LoVo (cell line): Measurements from ENCODE around the gene DLEC1.

Experiments
- DNase-seq: peaks from one replicate; pipeline ENCODE4 v3.0.0-alpha.2; 2016; ENCODE audit warnings: low spot score

Gene DLEC1

GRCh38 chr3:38139191-38139590 is 100.2 kb downstream of the DLEC1 start:
- no peak for DNase-seq

- no peak for DNase-seq
Observed at GRCh38 chr3:38139652-38140051, 100.6 kb downstream of the DLEC1 start.

GRCh38 chr3:38140326-38141172 is 101.5 kb downstream of the DLEC1 start:
- no peak for DNase-seq

DNA sequence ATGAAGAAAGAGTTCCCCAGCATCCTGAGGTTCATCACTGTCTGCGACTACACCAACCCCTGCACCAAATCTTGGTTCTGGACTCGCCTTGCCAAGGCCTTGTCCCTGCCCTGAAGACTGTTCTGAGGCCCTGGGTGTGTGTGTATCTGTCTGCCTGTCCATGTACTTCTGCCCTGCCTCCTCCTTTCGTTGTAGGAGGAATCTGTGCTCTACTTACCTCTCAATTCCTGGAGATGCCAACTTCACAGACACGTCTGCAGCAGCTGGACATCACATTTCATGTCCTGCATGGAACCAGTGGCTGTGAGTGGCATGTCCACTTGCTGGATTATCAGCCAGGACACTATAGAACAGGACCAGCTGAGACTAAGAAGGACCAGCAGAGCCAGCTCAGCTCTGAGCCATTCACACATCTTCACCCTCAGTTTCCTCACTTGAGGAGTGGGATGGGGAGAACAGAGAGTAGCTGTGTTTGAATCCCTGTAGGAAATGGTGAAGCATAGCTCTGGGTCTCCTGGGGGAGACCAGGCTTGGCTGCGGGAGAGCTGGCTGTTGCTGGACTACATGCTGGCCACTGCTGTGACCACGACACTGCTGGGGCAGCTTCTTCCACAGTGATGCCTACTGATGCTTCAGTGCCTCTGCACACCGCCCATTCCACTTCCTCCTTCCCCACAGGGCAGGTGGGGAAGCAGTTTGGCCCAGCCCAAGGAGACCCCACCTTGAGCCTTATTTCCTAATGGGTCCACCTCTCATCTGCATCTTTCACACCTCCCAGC is 102.4 kb downstream of the DLEC1 start:
- no peak for DNase-seq

- peak; percentile 66 for DNase-seq
Observed at GRCh38 chr3:38141952-38142273, 102.9 kb downstream of the DLEC1 start.

GRCh38 chr3:38142959-38143358 is 104.0 kb downstream of the DLEC1 start:
- DNase-seq: no peak

- DNase-seq: no peak
Observed at GRCh38 chr3:38143511-38143910, 104.5 kb downstream of the DLEC1 start.

GRCh38 chr3:38146504-38146903 is 107.5 kb downstream of the DLEC1 start:
- DNase-seq: no peak

GRCh38 chr3:38147421-38147820 is 108.4 kb downstream of the DLEC1 start:
- DNase-seq: no peak

GRCh38 chr3:38148311-38148882 is 109.4 kb downstream of the DLEC1 start:
- DNase-seq: no peak

DNA sequence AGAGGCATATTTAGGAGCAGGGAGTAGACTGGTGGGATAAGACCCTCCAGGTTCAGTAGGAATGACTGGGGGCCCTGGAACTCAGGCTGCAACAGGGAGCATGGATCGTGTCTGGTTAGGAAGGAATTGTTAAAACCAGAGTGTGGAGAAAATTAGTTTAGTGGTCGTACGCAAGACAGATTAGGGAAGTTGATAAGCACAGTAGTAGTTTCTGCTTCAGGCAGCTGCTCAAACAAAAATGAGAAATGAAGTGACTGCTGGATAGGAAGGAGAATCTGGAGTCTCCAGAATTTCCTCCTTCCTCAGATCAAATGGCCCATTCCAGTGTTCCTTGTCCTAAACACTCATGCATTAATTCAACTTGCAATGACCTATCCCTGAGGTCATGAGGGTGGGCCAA is 110.7 kb downstream of the DLEC1 start:
- DNase-seq: no peak

GRCh38 chr3:38150780-38151528 is 111.9 kb downstream of the DLEC1 start:
- DNase-seq: no peak

DNA sequence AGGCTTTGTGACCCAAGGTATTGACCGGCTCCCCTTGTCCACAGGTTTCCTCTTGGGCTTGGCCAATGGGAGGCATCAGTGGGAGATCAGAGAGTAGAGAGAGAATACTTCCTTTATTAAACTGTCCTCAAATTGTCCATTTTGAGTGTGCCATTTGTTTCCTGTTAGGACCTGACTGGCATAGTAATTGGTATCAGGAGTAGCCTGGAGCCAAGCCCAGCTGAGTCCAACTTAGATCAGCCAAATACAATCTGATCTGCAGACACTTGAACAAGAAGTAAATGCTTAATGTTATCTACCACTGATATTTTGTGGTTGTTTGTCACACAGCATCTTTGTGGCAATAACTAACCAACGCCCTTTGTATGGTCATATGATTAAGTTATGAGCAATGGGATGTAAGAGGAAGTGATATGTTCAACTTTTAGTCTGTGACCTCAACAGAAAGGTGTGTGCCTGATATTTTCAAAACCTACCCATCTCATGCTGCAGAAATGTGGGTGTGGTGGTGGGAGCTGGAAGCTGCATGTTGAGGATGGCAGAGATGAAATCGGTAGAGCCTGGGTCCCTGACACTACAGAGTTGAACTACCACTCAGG is 112.8 kb downstream of the DLEC1 start:
- peak; percentile 82 for DNase-seq

GRCh38 chr3:38152609-38153008 is 113.6 kb downstream of the DLEC1 start:
- DNase-seq: no peak

- DNase-seq: no peak
Observed at GRCh38 chr3:38153221-38153620, 114.2 kb downstream of the DLEC1 start.

GRCh38 chr3:38154033-38154494 is 115.1 kb downstream of the DLEC1 start:
- peak; percentile 42 for DNase-seq

DNA sequence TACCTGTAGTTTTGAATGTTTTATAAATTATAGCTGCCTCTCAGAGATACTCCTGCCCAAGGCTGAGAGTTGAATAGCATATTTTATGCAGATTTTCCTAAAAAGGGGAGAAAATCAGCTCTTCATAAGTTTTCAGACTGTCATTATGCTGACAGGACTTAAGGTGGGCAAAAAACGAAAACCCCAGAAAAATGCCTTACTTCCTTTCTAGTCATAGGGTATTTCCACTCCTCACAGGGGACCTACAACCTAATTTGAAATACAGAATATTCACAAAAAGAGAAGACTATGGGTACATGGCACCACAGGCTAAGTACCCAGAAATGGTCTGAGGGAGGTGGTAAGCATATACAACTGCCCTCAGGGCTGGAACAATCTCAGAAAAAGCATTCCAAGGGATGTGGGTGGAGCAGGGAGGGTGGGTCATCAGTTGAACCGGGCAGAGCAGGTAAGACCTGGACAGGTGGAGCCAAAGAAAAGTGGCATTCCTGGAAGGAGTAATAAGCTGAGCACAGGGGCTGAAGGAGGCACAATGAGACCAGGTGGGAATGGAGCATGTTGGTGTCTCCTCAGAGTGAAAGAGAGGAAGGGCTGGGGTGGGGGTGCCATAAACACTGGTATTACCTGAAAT is 115.7 kb downstream of the DLEC1 start:
- peak; percentile 70 for DNase-seq

GRCh38 chr3:38155825-38156224 is 116.8 kb downstream of the DLEC1 start:
- DNase-seq: no peak

- no peak for DNase-seq
Observed at GRCh38 chr3:38157117-38157516, 118.1 kb downstream of the DLEC1 start.

GRCh38 chr3:38157595-38157994 is 118.6 kb downstream of the DLEC1 start:
- peak; percentile 80 for DNase-seq

DNA sequence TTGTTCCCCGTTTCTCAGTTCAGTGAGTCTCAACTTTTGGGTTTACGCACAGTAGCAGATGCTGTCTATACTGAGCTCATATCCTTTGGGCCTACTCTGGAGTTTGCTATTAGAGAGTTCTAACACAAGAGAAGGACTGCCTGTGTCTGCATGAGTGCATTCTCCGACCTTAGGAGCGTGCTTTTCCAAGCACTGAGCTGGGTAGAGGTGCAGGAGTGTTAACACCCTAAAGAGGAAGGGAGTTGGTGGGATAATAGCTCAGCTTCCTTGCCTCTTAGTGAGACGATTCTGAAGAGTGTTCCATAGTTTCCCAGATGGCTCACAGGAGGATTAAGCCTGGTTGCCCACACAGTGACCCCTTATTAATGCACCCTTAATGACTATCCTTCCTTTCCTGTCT is 119.5 kb downstream of the DLEC1 start:
- DNase-seq: no peak
